DOHH2 (cell line): Measurements from ENCODE around the gene EPS8L2.

Experiments used
- H3F3A ChIP-seq: fragments of 200-600 bp; sonication (generic), shearing (Covaris generic); 2 replicates; pipeline ENCODE4 v1.6.0; 2016; ENCODE audit warnings: antibody characterized with exemption, mild to moderate bottlenecking; ENCODE audit not compliant: control insufficient read depth, insufficient read depth
- H3K27ac ChIP-seq: fragments of 200-600 bp; sonication (generic); 2 replicates; pipeline ENCODE4 v1.5.1; 2014; ENCODE audit warnings: low read depth, mild to moderate bottlenecking, low read length, moderate library complexity
- H3K27me3 ChIP-seq: fragments of 200-600 bp; sonication (generic); 2 replicates; pipeline ENCODE4 v1.6.1; 2014; ENCODE audit warnings: mild to moderate bottlenecking, low read length, mixed read lengths; ENCODE audit not compliant: control insufficient read depth
- H3K36me3 ChIP-seq: fragments of 200-600 bp; sonication (generic); 2 replicates; pipeline ENCODE4 v1.6.1; 2014; ENCODE audit warnings: mild to moderate bottlenecking, low read length, moderate library complexity, mixed read lengths; ENCODE audit not compliant: control insufficient read depth
- H3K4me1 ChIP-seq: fragments of 200-600 bp; sonication (generic); 2 replicates; pipeline ENCODE4 v1.6.1; 2014; ENCODE audit warnings: mild to moderate bottlenecking, low read length, mixed read lengths; ENCODE audit not compliant: control insufficient read depth
- H3K4me2 ChIP-seq: fragments of 200-600 bp; sonication (generic); 2 replicates; pipeline ENCODE4 v1.6.0; 2014; ENCODE audit warnings: mild to moderate bottlenecking, low read length, moderate library complexity
- H3K4me3 ChIP-seq: fragments of 200-600 bp; sonication (generic); 2 replicates; pipeline ENCODE4 v1.5.1; 2014; ENCODE audit warnings: mild to moderate bottlenecking, low read length, mixed read lengths
- H3K79me2 ChIP-seq: fragments of 200-600 bp; sonication (generic); 2 replicates; pipeline ENCODE4 v1.6.1; 2014; ENCODE audit warnings: mild to moderate bottlenecking, low read length, mixed read lengths; ENCODE audit not compliant: control insufficient read depth
- H3K9me2 ChIP-seq: fragments of 200-600 bp; sonication (generic); replicated peaks from 2 replicates; pipeline ENCODE4 v1.6.1; 2014; ENCODE audit warnings: mild to moderate bottlenecking, low read length, mixed read lengths; ENCODE audit not compliant: control insufficient read depth
- H3K9me3 ChIP-seq: fragments of 200-600 bp; sonication (generic); 2 replicates; pipeline ENCODE4 v1.6.1; 2014; ENCODE audit warnings: antibody characterized with exemption, low read length, mixed read lengths; ENCODE audit not compliant: control insufficient read depth, insufficient read depth
- H4K20me1 ChIP-seq: fragments of 200-600 bp; sonication (generic); 2 replicates; pipeline ENCODE4 v1.6.0; 2014; ENCODE audit warnings: low read depth, mild to moderate bottlenecking, antibody characterized with exemption, low read length, moderate library complexity; ENCODE audit not compliant: control insufficient read depth, insufficient read depth
- CTCF ChIP-seq: fragments of 200-600 bp; sonication (generic); IDR thresholded peaks from one replicate; pipeline ENCODE4 v1.5.1; 2014; ENCODE audit warnings: antibody characterized with exemption, mild to moderate bottlenecking, low read depth, low read length; ENCODE audit not compliant: poor library complexity, severe bottlenecking
- EZH2phosphoT487 ChIP-seq: fragments of 200-600 bp; sonication (generic); IDR thresholded peaks from 2 replicates; pipeline ENCODE4 v1.6.1; 2017; ENCODE audit warnings: borderline replicate concordance, mild to moderate bottlenecking, antibody characterized with exemption, low read length, moderate library complexity, mixed read lengths

Gene EPS8L2

GRCh38 chr11:678297-678696, 27.7 kb upstream of the EPS8L2 start:
- no peak for TF ChIP-seq CTCF
- no peak for TF ChIP-seq EZH2phosphoT487
- Histone ChIP-seq H3K36me3 (peaks cover 21% of the 10 kb centered on the region), H3K27ac (no peak overlapping the region), H3K9me2 (no peaks in the 10 kb centered on the region), H3K4me3 (no peak overlapping the region), H4K20me1 (no peaks in the 10 kb centered on the region), H3K79me2 (no peaks in the 10 kb centered on the region), H3K4me1 (no peaks in the 10 kb centered on the region), H3K9me3 (no peaks in the 10 kb centered on the region), H3K4me2 (no peak overlapping the region), H3F3A (no peaks in the 10 kb centered on the region), H3K27me3 (no peaks in the 10 kb centered on the region)

GRCh38 chr11:679271-680207, 26.5 kb upstream of the EPS8L2 start:
- Histone ChIP-seq H3K9me2 (no peaks in the 10 kb centered on the region), H3K4me3 (no peak overlapping the region), H3K79me2 (no peaks in the 10 kb centered on the region), H3K27ac (no peak overlapping the region), H3K27me3 (no peaks in the 10 kb centered on the region), H3K4me1 (no peaks in the 10 kb centered on the region), H3K4me2 (no peak overlapping the region), H4K20me1 (no peaks in the 10 kb centered on the region), H3F3A (no peaks in the 10 kb centered on the region), H3K9me3 (no peaks in the 10 kb centered on the region), H3K36me3 (peaks cover 12% of the 10 kb centered on the region; the same call in 1 of the 2 replicates)
- no peak for TF ChIP-seq EZH2phosphoT487
- no peak for TF ChIP-seq CTCF

GRCh38 chr11:680476-680875, 25.6 kb upstream of the EPS8L2 start:
- no peaks in the 10 kb centered on the region for H3K4me1 ChIP-seq
- no peaks in the 10 kb centered on the region for H3K79me2 ChIP-seq
- H3K27ac ChIP-seq, result no peak overlapping the region
- H3F3A ChIP-seq, result no peaks in the 10 kb centered on the region
- no peaks in the 10 kb centered on the region for H4K20me1 ChIP-seq
- no peaks in the 10 kb centered on the region for H3K9me3 ChIP-seq
- no peaks in the 10 kb centered on the region for H3K9me2 ChIP-seq
- H3K4me3 ChIP-seq, result no peak overlapping the region
- H3K4me2 ChIP-seq, result no peak overlapping the region
- no peak for TF ChIP-seq CTCF
- no peak for TF ChIP-seq EZH2phosphoT487
- H3K36me3 ChIP-seq, result peaks cover 14% of the 10 kb centered on the region; the same call in 1 of the 2 replicates
- H3K27me3 ChIP-seq, result no peaks in the 10 kb centered on the region
